ENCODE measurements around the gene SPDYC.

SPDYC gene

DNA sequence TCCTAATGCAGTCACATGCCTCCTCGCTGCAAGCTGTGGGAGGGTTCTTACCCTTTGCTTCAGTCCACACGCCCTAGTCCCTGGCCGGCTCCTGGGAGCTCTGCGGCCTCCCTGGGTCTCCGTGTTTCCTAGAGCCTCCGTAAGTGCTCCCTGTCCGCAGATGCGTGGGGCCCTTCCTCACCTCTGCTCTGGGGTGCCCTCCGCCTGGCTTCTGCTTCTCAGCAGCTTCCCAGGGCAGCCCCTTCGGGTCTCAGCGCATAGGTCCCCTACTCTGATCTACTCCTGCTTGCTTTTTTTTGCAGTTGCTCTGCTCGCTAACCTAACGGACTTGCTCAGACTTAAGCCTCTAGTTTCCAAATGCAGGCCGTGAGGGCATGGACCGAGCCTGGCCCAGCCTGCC lies 34.1 kb downstream of the SPDYC start:
- DNase-seq (ENCODE audit: insufficient read length, low spot score) = no peak
- FAIRE-seq = no peak

DNA sequence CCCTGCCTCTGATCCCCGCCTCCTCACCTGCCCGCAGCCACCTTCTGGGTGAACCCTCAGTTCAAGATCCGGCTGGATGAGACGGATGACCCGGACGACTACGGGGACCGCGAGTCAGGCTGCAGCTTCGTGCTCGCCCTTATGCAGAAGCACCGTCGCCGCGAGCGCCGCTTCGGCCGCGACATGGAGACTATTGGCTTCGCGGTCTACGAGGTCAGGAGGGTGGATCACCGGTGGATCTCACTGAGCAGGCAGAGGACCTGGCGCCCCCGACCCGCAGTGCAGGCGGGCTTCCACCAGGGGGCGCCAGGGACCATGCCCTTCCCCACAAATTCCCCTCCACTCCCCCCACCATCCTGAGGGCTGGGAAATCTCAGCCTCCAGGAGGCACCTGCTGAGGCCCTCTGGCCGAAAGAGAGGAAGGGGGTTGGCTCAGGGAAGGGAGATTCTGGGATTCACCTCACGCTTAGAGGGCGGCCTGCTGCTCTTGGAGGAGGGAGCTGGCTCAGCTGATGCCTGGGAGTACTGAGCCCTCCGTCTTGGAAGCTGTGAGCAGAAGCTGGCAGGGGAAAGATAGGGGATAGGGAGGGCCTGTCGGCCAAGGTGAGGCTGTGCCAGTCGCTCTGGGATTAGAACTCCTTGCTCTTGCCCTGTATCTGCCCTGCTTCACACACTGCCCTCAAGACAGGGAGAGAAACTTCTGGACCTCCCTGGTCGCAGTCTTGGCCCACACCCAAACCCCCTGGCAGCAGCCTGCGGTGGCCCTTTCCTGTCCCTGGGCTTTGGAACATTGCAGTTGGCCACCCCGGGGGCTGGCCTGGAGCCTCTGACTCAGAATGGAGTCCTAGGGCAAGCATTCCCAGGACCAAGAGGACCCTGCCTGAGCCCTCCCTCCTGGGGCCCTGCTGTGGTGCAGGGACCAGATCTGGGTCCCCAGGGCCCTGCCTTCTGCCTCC lies 34.9 kb downstream of the SPDYC start:
- FAIRE-seq (no peak), DNase-seq (ENCODE audit: insufficient read length, low spot score) (peak; percentile 71)

DNA sequence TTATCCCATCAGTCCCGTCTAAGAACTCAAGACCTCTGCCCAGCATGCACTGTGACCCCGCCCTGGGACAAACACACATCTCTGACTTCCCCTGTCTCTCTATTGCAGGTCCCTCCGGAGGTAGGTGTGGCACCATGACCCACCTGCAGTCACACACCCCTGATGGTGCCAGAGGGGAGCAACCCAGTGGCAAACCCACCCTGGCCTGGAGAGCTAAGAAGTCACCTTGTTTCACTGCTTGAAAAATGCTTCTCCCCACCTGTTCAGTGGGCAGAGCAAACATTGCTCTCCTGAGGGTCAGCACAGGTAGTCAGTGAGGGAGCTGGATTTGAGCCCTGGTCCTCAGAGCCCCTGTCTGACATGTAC lies 35.6 kb downstream of the SPDYC start:
- DNase-seq (ENCODE audit: insufficient read length, low spot score) = no peak
- FAIRE-seq = no peak

DNA sequence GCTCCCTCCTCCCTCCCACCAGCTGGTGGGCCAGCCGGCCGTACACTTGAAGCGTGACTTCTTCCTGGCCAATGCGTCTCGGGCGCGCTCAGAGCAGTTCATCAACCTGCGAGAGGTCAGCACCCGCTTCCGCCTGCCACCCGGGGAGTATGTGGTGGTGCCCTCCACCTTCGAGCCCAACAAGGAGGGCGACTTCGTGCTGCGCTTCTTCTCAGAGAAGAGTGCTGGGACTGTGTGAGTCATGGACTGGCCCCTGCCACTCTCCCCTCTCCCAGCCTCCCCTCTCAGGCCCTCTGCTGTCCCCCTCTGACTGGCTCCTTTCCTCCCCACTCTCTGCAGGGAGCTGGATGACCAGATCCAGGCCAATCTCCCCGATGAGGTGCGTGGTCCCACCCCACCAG lies 36.4 kb downstream of the SPDYC start:
- no peak for FAIRE-seq

DNA sequence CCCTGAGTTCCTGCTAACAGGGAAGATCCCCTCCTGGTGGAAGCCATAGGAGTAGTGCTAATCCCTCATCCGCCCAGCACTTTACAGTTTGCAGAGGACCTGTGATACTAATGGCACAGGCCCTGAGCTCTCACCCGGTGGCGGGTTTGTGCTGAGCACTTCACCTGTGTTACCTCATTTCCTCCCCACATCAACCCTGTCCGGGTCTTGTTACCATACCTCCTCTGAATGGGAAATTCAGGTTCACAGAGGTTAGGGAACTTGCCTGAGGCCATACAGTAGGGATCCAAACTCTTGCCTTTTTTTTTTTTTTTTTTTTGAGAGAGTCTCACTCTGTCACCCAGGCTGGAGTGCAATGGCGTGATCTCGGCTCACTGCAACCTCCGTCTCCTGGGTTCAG lies 36.9 kb downstream of the SPDYC start:
- FAIRE-seq = no peak
- DNase-seq (ENCODE audit: insufficient read length, low spot score) = no peak

More for the DNA sequence above, 36.4 kb downstream of the SPDYC start:
- no peak for DNase-seq (ENCODE audit: insufficient read length, low spot score)

DNA sequence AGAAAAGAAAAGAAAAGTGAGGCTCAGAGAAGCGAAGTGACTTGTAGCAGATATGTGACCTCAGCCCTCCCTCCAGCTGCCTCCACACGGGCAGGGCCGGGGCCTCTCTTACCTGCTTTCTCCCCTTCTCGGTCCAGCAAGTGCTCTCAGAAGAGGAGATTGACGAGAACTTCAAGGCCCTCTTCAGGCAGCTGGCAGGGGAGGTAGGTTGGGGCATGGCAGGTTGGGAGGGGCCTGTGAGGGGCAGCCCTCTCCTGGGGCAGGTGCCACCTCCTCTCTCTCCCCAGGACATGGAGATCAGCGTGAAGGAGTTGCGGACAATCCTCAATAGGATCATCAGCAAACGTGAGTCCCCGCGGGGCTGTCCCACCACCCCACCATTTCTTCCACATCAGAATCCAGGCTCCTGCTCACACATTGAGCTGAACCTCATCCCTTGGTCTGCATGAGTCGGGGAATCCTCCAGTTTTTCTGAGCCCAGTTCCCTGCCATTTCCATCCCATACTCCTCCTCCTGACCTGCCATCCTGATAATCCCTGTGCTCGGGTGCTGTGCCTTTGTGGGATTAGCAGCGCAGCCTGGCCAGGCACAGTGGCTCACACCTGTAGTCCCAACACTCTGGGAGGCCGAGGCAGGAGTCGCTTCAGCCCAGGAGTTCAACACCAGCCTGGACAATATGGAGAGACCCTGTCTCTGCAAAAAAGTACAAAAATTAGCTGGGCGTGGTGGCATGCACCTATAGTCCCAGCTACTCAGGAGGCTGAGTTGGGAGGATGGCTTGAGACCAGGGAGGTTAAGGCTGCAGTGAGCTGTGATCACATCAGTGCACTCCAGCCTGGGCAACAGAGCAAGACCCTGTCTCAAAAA lies 38.1 kb downstream of the SPDYC start:
- DNase-seq (ENCODE audit: insufficient read length, low spot score) = no peak
- FAIRE-seq = no peak

DNA sequence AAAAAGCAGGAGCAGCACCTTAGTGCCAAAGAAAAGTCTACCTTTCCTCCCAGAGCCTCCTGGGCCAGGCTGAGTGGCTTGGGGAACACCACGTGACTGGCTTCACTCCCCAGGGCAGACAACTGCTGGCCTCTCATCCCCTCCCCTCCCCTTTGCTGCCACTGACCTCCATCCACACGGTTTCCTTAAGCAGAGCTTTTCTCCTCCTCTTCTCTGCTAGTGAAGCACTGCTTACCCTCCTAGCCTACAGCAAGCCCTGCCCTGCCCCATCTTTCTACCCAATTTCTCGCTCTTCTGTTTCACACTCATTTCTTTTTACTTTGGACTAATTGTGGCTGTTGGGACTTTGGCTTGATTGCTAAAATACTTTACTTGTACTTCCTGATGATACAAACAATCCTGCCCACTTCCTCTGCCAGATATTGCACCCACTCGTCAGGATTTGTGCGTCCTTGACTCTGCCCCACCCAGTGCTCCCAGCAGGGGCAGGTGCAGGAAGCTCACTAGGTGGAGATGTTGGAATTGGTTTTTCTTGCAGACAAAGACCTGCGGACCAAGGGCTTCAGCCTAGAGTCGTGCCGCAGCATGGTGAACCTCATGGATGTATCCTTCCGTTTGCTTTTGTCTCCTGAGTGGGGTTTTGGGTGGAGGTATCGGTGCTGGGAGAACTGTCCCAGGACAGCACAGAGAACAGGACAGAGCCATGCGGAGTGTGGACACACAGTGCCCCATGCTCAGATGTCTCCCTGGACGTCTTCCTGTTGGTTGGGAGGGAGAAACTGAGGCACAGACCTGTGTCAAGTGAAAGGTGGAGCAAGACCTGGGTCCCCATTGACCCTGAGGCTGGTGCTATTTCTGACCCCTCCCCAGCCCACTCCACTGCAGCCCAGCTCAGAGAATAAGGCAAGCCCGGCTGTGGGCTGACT lies 39.0 kb downstream of the SPDYC start:
- FAIRE-seq (no peak), DNase-seq (ENCODE audit: insufficient read length, low spot score) (no peak)

DNA sequence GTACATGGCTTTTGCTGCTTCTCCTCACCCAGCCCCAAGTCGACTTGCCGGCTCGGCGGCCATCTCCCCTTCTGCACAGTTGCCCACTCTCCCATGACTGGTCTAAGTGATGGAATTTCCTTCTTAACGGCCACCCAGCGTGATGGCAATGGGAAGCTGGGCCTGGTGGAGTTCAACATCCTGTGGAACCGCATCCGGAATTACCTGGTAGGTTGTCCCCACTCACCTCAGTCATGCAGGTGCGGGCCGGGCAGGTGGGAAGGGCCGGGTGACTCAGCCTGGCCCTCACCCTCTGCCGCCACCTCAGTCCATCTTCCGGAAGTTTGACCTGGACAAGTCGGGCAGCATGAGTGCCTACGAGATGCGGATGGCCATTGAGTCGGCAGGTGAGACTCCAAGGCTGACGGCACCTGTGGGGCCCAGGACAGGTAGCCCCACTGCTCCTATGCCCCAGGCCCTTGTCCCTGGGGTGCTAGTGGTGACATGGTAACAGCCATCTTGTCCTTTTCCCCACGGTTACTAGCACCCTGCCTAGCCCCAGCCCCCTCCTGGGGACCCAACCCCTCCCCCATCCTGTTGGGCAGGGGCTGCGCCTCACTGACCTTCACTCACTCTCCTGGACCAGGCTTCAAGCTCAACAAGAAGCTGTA lies 39.8 kb downstream of the SPDYC start:
- no peak for DNase-seq (ENCODE audit: insufficient read length, low spot score)
- no peak for FAIRE-seq

DNA sequence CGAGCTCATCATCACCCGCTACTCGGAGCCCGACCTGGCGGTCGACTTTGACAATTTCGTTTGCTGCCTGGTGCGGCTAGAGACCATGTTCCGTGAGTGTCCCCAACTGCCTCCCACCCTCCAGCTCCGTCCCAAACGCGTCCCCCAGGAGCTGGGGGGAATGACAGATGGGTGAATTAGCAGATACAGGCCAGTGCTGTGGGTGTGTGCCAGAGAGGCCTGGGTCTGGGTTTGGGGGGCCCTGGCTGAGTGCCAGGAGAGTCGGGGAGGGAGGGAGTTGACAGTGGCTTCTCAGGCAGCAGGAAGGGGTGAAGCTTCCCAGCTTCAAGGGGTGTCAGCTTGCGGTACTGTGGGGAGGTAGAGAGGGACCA lies 40.3 kb downstream of the SPDYC start:
- FAIRE-seq (no peak), DNase-seq (ENCODE audit: insufficient read length, low spot score) (no peak)

DNA sequence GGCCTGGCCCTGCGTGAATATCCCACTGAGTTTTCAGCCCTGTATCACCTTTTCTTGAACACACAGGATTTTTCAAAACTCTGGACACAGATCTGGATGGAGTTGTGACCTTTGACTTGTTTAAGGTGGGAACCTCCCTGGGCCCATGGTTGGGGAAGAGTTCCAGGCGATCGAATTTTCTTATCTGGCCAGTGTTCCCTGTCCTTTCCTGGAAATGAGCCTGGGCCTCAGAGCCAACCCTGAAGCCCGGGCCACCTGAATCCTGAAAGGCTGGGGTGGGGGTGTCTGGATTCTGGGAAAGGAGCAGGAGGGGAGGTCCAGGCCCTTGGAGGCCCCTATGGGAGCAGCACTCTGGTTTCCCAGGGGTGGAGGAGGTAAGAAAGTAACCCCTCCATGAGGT lies 40.7 kb downstream of the SPDYC start:
- FAIRE-seq (no peak), DNase-seq (ENCODE audit: insufficient read length, low spot score) (no peak)

DNA sequence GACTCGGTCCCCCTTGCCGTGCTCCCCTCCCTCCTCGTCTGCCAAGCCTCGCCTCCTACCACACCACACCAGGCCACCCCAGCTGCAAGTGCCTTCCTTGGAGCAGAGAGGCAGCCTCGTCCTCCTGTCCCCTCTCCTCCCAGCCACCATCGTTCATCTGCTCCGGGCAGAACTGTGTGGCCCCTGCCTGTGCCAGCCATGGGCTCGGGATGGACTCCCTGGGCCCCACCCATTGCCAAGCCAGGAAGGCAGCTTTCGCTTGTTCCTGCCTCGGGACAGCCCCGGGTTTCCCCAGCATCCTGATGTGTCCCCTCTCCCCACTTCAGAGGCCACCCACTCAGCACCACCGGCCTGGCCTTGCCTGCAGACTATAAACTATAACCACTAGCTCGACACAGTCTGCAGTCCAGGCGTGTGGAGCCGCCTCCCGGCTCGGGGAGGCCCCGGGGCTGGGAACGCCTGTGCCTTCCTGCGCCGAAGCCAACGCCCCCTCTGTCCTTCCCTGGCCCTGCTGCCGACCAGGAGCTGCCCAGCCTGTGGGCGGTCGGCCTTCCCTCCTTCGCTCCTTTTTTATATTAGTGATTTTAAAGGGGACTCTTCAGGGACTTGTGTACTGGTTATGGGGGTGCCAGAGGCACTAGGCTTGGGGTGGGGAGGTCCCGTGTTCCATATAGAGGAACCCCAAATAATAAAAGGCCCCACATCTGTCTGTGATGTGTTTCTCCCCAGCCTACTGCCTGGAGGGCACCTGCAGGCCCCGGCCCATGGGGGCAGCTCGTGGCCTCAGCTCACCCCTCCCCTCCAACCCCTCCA lies 41.5 kb downstream of the SPDYC start:
- DNase-seq (ENCODE audit: insufficient read length, low spot score) (no peak), FAIRE-seq (no peak)

DNA sequence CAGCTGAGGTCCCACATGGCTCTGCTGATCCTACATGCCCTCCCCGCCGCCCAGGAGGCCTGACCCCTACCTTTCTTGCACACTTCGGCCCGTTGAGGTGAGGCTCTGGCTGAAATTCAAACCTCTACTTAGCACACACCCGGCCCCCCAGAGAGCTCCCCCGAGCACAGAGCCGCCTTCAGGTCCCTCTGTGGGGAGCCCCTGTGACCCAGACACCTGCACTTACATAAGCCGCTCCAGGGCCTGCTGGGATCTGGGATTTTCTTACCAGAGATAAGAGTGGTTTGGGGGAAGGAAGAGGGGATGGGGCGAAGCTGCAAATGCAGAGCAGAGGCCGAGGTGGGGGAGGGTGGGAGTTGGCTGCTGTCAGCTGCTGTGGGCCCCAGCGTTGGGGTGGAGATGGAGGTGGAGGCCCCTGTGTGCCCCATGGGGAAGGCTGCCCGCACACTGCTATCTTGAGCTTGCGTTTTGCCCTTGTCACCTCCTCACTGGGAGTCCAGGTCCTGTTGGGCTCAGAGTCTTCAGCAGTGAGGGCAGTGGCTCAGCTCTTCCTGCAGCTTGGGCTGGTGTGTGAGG lies 42.3 kb downstream of the SPDYC start:
- DNase-seq (ENCODE audit: insufficient read length, low spot score) = no peak
- no peak for FAIRE-seq

DNA sequence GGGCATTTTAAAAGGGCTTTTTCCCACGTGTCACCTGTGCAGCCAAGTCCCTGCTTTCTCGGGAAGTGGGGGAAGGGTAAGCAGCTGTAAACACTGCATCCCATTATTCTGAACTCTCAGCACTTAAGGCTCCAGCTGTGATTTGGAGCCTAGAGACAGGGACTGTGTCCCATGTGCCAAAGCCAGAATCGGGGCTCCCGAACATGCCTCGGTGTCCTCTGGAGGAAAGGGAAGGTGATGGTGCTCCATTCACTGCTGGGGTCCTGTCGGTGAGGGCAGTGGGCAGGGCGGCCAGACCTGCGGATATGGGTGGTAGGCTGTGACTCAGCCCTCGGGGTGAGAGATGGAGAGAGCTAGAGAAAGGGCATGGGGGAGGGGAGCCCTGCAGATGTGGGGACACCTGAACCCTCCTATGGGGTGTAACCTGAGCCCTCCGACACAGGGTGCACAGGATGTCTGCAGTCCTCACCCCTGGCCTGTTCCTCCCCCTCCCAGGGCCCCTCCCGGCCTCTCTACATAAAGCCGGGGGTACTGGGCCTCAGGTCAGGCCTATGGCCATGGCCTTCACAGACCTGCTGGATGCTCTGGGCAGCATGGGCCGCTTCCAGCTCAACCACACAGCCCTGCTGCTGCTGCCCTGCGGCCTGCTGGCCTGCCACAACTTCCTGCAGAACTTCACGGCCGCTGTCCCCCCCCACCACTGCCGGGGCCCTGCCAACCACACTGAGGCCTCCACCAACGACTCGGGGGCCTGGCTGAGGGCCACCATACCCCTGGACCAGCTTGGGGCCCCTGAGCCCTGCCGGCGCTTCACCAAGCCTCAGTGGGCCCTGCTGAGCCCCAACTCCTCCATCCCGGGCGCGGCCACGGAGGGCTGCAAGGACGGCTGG lies 43.5 kb downstream of the SPDYC start:
- DNase-seq (ENCODE audit: insufficient read length, low spot score) = no peak

DNA sequence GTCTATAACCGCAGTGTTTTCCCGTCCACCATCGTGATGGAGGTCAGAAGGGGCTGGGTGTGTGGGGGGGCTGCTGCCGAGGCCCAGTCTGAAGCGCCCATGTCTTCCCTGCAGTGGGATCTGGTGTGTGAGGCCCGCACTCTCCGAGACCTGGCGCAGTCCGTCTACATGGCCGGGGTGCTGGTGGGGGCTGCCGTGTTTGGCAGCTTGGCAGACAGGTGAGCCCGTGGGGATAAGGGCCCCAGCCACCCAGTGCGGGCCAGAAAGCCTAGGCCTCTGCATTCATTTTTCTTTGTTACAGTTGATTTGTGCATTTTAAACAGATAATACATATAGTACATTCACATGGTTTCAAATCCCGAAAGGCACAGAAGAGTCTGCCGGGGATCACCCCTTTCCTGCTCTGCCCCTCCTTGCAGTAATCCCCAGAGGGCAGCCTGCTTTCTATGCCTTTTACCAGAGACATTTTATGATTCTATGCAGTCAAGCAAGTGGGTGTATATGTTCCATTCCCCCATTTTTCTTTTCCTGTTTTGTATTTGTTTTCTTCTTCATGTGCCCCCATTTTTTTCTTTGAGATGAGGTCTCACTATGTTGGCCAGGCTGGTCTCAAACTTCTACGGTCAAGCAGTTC lies 44.3 kb downstream of the SPDYC start:
- DNase-seq (ENCODE audit: insufficient read length, low spot score) = no peak
- FAIRE-seq = no peak

More for the DNA sequence above, 43.5 kb downstream of the SPDYC start:
- no peak for FAIRE-seq

DNA sequence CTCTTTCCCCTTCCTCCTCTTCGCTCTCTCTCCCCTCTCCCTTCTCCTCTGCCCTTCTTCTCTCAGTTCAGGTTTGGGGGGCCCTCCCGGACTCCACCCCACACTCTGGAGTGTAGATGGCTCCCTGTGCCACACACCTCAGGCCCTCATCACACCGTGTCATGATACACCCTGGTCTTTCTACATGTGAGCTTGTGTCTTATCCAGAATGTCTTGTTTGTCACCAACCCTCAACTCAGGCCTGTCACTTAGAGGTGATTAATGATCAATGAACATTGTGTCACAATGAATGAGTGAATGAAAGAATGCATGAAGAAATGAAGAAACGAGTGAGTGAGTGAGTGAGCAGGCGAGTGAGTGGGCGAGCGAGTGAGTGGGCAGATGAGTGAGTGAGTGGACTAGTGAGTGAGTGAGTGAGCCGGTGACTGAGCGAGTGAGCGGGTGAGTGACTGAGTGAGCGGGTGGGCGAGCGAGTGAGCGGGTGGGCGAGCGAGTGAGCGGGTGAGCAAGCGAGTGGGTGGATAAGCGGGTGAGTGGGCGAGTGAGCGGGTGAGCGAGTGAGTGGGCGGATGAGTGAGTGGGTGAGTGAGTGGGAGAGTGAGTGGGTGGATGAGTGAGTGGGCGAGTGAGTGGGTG lies 45.5 kb downstream of the SPDYC start:
- DNase-seq (ENCODE audit: insufficient read length, low spot score) (no peak), FAIRE-seq (no peak)

DNA sequence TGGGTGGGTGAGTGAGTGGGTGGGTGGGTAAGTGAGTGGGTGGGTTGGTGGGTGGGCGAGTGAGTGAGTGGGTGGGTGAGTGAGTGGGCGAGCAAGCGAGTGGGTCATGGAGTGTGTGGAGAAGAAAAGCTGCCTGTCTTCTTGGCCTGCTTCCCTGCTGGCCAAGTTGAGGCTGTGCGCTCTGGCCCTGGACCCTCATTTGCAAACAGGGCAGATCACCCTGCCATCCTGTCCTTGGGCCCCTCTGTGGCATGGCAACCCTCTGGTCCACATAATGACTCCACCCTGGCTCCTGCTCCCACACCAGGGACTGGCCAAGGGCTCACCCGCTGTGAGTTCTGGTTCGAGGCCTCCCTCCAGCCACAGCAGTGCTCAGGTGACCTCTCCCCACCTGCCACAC lies 46.8 kb downstream of the SPDYC start:
- no peak for DNase-seq (ENCODE audit: insufficient read length, low spot score)
- no peak for FAIRE-seq

All from GM19239 (cell line).